PFSK-1 (cell line): ENCODE results near the gene CNN2.

ENCODE experiments used
- FOXP2 ChIP-seq: optimal IDR thresholded peaks from 2 replicates; pipeline ENCODE3; 2011; ENCODE audit warnings: borderline replicate concordance, control low read depth, inconsistent platforms; ENCODE audit not compliant: insufficient read depth; ENCODE audit errors: extremely low read length, extremely low read depth
- POLR2AphosphoS5 ChIP-seq: IDR thresholded peaks from 2 replicates; pipeline ENCODE4 v1.6.1; 2012; ENCODE audit warnings: low read depth, mild to moderate bottlenecking, control low read depth, low read length, moderate library complexity
- TAF1 ChIP-seq: IDR thresholded peaks from 2 replicates; pipeline ENCODE4 v1.6.1; 2012; ENCODE audit warnings: low read length, control low read depth, borderline replicate concordance; ENCODE audit not compliant: insufficient read depth
- TF ChIP-seq, protein P1 (sequence below), 2 experiments: IDR thresholded peaks; 2 replicates each; pipeline versions ENCODE4 v1.6.1 to v1.8.0; 2011 to 2012; ENCODE audit warnings: low read depth in 2 of 2, low read length in 2 of 2, control low read depth in 1 of 2, inconsistent platforms in 1 of 2, mild to moderate bottlenecking in 1 of 2, moderate library complexity in 1 of 2; ENCODE audit not compliant: insufficient read depth in 1 of 2

DNA sequence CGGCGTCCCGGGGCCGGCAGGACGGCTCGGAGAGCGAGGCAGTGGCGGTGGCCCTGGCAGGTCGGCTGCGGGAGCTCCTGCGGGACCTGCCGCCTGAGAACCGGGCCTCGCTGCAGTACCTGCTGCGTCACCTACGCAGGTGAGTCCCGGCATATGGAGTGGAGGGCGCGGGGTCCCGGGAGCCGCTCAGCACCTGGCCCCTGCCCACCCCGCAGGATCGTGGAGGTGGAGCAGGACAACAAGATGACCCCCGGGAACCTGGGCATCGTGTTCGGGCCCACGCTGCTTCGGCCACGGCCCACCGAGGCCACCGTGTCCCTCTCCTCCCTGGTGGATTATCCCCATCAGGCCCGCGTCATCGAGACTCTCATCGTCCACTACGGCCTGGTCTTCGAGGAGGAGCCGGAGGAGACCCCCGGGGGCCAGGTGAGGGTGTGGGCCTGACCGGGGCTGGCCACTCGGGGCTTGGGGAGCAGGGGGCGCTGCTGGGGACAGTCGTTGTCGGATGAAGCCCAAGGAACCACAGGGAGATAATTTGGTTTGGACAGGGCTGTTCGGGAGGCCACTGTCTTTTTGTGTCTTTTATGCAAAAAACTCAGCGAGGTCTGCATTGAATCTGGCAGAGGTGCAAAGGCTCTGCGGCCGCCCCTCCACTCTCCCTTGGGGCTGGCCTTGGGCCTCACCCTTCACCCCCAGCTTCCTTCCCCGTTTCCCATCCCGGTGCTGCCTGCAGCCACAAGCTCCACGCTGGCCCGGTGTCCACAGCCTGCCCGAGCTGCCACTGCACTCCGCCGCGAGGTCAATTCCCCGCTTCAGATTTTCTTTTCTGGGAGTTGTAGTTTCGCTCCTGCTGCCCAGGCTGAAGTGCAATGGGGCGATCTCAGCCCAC is 56.8 kb downstream of the CNN2 start:
- TF ChIP-seq POLR2AphosphoS5, result no peak
- TF ChIP-seq FOXP2, result no peak
- TF ChIP-seq, protein P1, sequence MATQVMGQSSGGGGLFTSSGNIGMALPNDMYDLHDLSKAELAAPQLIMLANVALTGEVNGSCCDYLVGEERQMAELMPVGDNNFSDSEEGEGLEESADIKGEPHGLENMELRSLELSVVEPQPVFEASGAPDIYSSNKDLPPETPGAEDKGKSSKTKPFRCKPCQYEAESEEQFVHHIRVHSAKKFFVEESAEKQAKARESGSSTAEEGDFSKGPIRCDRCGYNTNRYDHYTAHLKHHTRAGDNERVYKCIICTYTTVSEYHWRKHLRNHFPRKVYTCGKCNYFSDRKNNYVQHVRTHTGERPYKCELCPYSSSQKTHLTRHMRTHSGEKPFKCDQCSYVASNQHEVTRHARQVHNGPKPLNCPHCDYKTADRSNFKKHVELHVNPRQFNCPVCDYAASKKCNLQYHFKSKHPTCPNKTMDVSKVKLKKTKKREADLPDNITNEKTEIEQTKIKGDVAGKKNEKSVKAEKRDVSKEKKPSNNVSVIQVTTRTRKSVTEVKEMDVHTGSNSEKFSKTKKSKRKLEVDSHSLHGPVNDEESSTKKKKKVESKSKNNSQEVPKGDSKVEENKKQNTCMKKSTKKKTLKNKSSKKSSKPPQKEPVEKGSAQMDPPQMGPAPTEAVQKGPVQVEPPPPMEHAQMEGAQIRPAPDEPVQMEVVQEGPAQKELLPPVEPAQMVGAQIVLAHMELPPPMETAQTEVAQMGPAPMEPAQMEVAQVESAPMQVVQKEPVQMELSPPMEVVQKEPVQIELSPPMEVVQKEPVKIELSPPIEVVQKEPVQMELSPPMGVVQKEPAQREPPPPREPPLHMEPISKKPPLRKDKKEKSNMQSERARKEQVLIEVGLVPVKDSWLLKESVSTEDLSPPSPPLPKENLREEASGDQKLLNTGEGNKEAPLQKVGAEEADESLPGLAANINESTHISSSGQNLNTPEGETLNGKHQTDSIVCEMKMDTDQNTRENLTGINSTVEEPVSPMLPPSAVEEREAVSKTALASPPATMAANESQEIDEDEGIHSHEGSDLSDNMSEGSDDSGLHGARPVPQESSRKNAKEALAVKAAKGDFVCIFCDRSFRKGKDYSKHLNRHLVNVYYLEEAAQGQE (IDR thresholded peaks at IDR 0.05; ENCODE audit: insufficient read depth in 1 of 2, low read depth in 2 of 2, low read length in 2 of 2), result no peak
- no peak for TF ChIP-seq TAF1
